Measurements from ENCODE around the gene ZNF280A. TPM values are rescaled to one million over a fixed set of nuclear protein-coding genes. Genes with fewer than 3 reads are reported as not detected.

Gene ZNF280A
- total and polyA plus RNA-seq, 9 of the 15 experiments (the other 6 are each of a cell fraction or from before 2014, with no cell fraction given) = 19.0 to 40.8 (median 28.6) TPM

- 93% methylated on average over 12 of the region's 12 CpGs for WGBS (ENCODE audit: insufficient coverage, low coverage, missing lambda C conversion rate)
- in situ Hi-C loops (cut with MboI) (no loop called here), intact Hi-C loops (cut with micrococcal nuclease) (no loop called here)
- H3K36me3 ChIP-seq (ENCODE audit: control insufficient read depth, insufficient read depth, low read length) = peaks cover 77% of the 10 kb centered on the region
- no peak overlapping the region for H3K9ac ChIP-seq (ENCODE audit: insufficient read depth in 1 of 2, low read depth in 2 of 2, low read length in 2 of 2)
- ATAC-seq (no peak), DNase-seq (ENCODE audit: extremely low read depth in 1 of 4, low spot score in 3 of 4) (peak in 1 of 4 experiments; percentile 39), FAIRE-seq (peak; percentile 15)
- no peak overlapping the region for H3K4me3 ChIP-seq
- CTCF ChIA-PET (ENCODE audit: low intra/inter-chr PET ratio) = interaction anchor here (0.6 kb wide), 1 partner anchor 107 kb away, joined by 5 read pairs; no protein-coding TSS in a partner anchor
- H3K9me3 ChIP-seq (replicated peaks; ENCODE audit: control insufficient read depth, insufficient read depth, low read depth, low read length) = no peaks in the 10 kb centered on the region
- H3K27ac ChIP-seq (ENCODE audit: extremely low read depth, low read depth, low read length) = no peak overlapping the region
- no peaks in the 10 kb centered on the region for H3K79me2 ChIP-seq (ENCODE audit: control insufficient read depth, insufficient read depth, low read length)
- no TSS peak for BruUV-seq (replicated peaks)
- no peaks in the 10 kb centered on the region for H3K27me3 ChIP-seq (ENCODE audit: control insufficient read depth in 2 of 2, insufficient read depth in 2 of 2, low read length in 2 of 2)
- no peak overlapping the region for H2AFZ ChIP-seq (ENCODE audit: low read depth, low read length)
- no peak overlapping the region for H3K4me2 ChIP-seq (ENCODE audit: insufficient read depth, low read length)
- no peaks in the 10 kb centered on the region for H3K9me1 ChIP-seq (ENCODE audit: control insufficient read depth, insufficient read depth, low read length)
- no peaks in the 10 kb centered on the region for H4K20me1 ChIP-seq (replicated peaks; ENCODE audit: control insufficient read depth, insufficient read depth, low read length)
- H3K4me1 ChIP-seq (replicated peaks in 1 of 2; ENCODE audit: control insufficient read depth in 2 of 2, insufficient read depth in 2 of 2, low read length in 2 of 2) = no peaks in the 10 kb centered on the region
- POLR2A ChIA-PET = interaction anchor here (0.7 to 4.4 kb wide), 10 partner anchors 8 to 86 kb away, joined by 3 to 48 read pairs (median 14); partner anchors contain the start of gene ZNF280A
- TF ChIP-seq ARHGAP35 (IDR thresholded peaks at IDR 0.05; ENCODE audit: partially characterized antibody) (no peak), FOXP4 (CRISPR knock-in tag; IDR thresholded peaks at IDR 0.05; ENCODE audit: borderline replicate concordance) (no peak), LEF1 (IDR thresholded peaks at IDR 0.05) (no peak), RERE (CRISPR knock-in tag; IDR thresholded peaks at IDR 0.05; ENCODE audit: borderline replicate concordance) (no peak), ZNF165 (CRISPR knock-in tag; IDR thresholded peaks at IDR 0.05; ENCODE audit: borderline replicate concordance) (no peak), CXXC5 (CRISPR knock-in tag; IDR thresholded peaks at IDR 0.05) (no peak), ZNF175 (CRISPR knock-in tag; IDR thresholded peaks at IDR 0.05; ENCODE audit: low read depth) (no peak), ZNF830 (CRISPR knock-in tag; IDR thresholded peaks at IDR 0.05) (no peak), MED1 (CRISPR knock-in tag; IDR thresholded peaks at IDR 0.05; ENCODE audit: borderline replicate concordance) (0 out of 2 replicates have a peak, but pooled peaks have one; percentile 24), ELF1 (tag; IDR thresholded peaks at IDR 0.05) (no peak), ZNF699 (CRISPR knock-in tag; IDR thresholded peaks at IDR 0.05; ENCODE audit: insufficient replicate concordance) (peak; percentile 80), MLLT1 (IDR thresholded peaks at IDR 0.05) (no peak), FOXJ3 (CRISPR knock-in tag; IDR thresholded peaks at IDR 0.05) (no peak; the same call in 1 of the 2 replicates)
These were observed 32.0 kb downstream of the ZNF280A start for GRCh38 chr22:22487869-22488597.

Data from K562 (cell line).